A549 (cell line): ENCODE measurements around the gene PFAS.

ENCODE experiments used
- CHD2 ChIP-seq: fragments of 150-350 bp; IDR thresholded peaks from 2 replicates; pipeline ENCODE4 v1.6.1; 2014; ENCODE audit warnings: low read length; ENCODE audit not compliant: partially characterized antibody
- ELK1 ChIP-seq: fragments of 150-350 bp; IDR thresholded peaks from 2 replicates; pipeline ENCODE4 v1.6.1; 2014; ENCODE audit warnings: low read depth, mild to moderate bottlenecking, low read length
- EP300 ChIP-seq, 2 experiments: fragments of >200 bp; sonication (Bioruptor Twin); formaldehyde crosslinking; IDR thresholded peaks; 2 replicates in 1 of 2; 3 replicates in 1 of 2; pipeline ENCODE4 v1.6.1; 2016 to 2017
- JUNB ChIP-seq: fragments of >200 bp; sonication (Bioruptor Twin); formaldehyde crosslinking; IDR thresholded peaks from 2 replicates; pipeline ENCODE4 v1.6.1; 2016
- NPAS2 ChIP-seq: fragments of 250-450 bp; sonication (Bioruptor Pico); IDR thresholded peaks from 2 replicates; pipeline ENCODE4 v1.8.0; 2022; ENCODE audit warnings: mild to moderate bottlenecking, moderate library complexity, borderline replicate concordance
- POLR2A ChIP-seq: IDR thresholded peaks from 2 replicates; pipeline ENCODE4 v1.6.1; 2012; ENCODE audit warnings: mild to moderate bottlenecking, low read length
- POLR2AphosphoS2 ChIP-seq: conservative IDR thresholded peaks from 2 replicates; pipeline ENCODE4 v1.6.1; 2012; ENCODE audit warnings: low read length, improper control_type of control experiment, inconsistent platforms
- RARB ChIP-seq: fragments of 250-450 bp; sonication (Bioruptor Pico); IDR thresholded peaks from 2 replicates; pipeline ENCODE4 v1.8.0; 2021; ENCODE audit warnings: mild to moderate bottlenecking, moderate library complexity
- TP53 ChIP-seq: fragments of 250-450 bp; sonication (Bioruptor Pico); IDR thresholded peaks from 2 replicates; pipeline ENCODE4 v1.5.0; 2021; ENCODE audit warnings: mild to moderate bottlenecking, moderate library complexity
- USF2 ChIP-seq: fragments of 450-650 bp; IDR thresholded peaks from 2 replicates; pipeline ENCODE4 v1.6.1; 2014; ENCODE audit warnings: antibody characterized with exemption
- TF ChIP-seq, protein P1 (sequence below): fragments of >200 bp; sonication (Bioruptor Twin); formaldehyde crosslinking; IDR thresholded peaks from 3 replicates; pipeline ENCODE4 v1.5.1; 2016
- TF ChIP-seq, protein P2 (sequence below): fragments of 250-450 bp; sonication (Bioruptor Pico); IDR thresholded peaks from 2 replicates; pipeline ENCODE4 v1.5.0; 2021; ENCODE audit warnings: mild to moderate bottlenecking, moderate library complexity, borderline replicate concordance
- TF ChIP-seq, protein P3 (sequence below): IDR thresholded peaks from 2 replicates; pipeline ENCODE4 v1.6.1; 2012; ENCODE audit warnings: low read depth, borderline replicate concordance
- TF ChIP-seq, protein P4 (sequence below): fragments of 200-600 bp; sonication (generic); IDR thresholded peaks from 2 replicates; pipeline ENCODE4 v1.6.1; 2016; ENCODE audit warnings: antibody characterized with exemption, mild to moderate bottlenecking, moderate library complexity

DNA sequence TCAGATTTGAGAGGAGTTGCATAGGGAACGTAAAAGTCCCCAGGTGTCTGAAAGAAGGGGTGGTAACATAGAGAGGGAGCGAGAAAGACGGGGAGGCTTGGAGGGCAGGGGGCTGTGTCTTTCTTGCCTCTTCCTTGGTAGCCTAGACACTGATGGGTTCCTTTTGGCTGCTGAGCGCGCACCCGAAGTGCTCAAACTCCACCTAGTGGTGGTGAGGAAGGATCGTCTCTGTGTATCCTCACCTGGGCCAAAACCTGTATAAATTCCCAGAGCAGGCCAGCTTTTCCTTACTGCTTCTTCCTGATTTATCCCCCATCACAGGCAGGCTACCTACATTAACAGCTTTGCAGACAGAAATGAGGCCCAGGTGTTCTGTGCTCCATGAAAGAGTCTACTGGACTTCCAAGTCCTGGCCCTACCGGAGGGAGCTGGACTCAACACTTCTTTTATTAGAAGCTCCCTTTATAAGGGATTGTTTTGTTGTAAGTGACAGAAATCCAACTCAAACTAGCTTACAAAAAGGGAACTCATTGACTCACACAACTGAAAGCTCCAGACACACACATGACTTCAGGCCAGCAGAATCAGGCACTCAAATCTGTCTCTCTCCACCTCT is 51.6 kb downstream of the PFAS start:
- TF ChIP-seq, protein P1, sequence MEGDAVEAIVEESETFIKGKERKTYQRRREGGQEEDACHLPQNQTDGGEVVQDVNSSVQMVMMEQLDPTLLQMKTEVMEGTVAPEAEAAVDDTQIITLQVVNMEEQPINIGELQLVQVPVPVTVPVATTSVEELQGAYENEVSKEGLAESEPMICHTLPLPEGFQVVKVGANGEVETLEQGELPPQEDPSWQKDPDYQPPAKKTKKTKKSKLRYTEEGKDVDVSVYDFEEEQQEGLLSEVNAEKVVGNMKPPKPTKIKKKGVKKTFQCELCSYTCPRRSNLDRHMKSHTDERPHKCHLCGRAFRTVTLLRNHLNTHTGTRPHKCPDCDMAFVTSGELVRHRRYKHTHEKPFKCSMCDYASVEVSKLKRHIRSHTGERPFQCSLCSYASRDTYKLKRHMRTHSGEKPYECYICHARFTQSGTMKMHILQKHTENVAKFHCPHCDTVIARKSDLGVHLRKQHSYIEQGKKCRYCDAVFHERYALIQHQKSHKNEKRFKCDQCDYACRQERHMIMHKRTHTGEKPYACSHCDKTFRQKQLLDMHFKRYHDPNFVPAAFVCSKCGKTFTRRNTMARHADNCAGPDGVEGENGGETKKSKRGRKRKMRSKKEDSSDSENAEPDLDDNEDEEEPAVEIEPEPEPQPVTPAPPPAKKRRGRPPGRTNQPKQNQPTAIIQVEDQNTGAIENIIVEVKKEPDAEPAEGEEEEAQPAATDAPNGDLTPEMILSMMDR, result peak; percentile 94
- TF ChIP-seq JUNB (no peak), POLR2A (no peak), USF2 (no peak), POLR2AphosphoS2 (no peak), NPAS2 (CRISPR knock-in tag) (no peak), CHD2 (no peak), TP53 (CRISPR knock-in tag) (no peak), ELK1 (no peak), EP300 (IDR thresholded peaks at IDR 0.05) (no peak), RARB (CRISPR knock-in tag) (no peak)
- TF ChIP-seq, protein P2, sequence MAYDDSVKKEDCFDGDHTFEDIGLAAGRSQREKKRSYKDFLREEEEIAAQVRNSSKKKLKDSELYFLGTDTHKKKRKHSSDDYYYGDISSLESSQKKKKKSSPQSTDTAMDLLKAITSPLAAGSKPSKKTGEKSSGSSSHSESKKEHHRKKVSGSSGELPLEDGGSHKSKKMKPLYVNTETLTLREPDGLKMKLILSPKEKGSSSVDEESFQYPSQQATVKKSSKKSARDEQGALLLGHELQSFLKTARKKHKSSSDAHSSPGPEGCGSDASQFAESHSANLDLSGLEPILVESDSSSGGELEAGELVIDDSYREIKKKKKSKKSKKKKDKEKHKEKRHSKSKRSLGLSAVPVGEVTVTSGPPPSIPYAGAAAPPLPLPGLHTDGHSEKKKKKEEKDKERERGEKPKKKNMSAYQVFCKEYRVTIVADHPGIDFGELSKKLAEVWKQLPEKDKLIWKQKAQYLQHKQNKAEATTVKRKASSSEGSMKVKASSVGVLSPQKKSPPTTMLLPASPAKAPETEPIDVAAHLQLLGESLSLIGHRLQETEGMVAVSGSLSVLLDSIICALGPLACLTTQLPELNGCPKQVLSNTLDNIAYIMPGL (CRISPR knock-in tag), result no peak
- TF ChIP-seq, protein P3, sequence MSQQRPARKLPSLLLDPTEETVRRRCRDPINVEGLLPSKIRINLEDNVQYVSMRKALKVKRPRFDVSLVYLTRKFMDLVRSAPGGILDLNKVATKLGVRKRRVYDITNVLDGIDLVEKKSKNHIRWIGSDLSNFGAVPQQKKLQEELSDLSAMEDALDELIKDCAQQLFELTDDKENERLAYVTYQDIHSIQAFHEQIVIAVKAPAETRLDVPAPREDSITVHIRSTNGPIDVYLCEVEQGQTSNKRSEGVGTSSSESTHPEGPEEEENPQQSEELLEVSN, result no peak
- TF ChIP-seq, protein P4, sequence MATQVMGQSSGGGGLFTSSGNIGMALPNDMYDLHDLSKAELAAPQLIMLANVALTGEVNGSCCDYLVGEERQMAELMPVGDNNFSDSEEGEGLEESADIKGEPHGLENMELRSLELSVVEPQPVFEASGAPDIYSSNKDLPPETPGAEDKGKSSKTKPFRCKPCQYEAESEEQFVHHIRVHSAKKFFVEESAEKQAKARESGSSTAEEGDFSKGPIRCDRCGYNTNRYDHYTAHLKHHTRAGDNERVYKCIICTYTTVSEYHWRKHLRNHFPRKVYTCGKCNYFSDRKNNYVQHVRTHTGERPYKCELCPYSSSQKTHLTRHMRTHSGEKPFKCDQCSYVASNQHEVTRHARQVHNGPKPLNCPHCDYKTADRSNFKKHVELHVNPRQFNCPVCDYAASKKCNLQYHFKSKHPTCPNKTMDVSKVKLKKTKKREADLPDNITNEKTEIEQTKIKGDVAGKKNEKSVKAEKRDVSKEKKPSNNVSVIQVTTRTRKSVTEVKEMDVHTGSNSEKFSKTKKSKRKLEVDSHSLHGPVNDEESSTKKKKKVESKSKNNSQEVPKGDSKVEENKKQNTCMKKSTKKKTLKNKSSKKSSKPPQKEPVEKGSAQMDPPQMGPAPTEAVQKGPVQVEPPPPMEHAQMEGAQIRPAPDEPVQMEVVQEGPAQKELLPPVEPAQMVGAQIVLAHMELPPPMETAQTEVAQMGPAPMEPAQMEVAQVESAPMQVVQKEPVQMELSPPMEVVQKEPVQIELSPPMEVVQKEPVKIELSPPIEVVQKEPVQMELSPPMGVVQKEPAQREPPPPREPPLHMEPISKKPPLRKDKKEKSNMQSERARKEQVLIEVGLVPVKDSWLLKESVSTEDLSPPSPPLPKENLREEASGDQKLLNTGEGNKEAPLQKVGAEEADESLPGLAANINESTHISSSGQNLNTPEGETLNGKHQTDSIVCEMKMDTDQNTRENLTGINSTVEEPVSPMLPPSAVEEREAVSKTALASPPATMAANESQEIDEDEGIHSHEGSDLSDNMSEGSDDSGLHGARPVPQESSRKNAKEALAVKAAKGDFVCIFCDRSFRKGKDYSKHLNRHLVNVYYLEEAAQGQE, result no peak
